Activated CD4-positive, alpha-beta memory T cell treated with anti-CD3 and anti-CD28 coated beads, Interleukin-2, amount 10 ng/mL, durations not matched to agents 7 days and 5 days (primary cell): ENCODE measurements around the gene DYNC1I1. TPM values are rescaled to one million over a fixed set of nuclear protein-coding genes. Genes with fewer than 3 reads are reported as not detected.
A peak's percentile ranks its signal among the peaks of the same experiment; 100 is the strongest.

Source experiments
- CTCF ChIA-PET: fragments of 350-600 bp; sonication (Branson Sonifier 250); formaldehyde crosslinking; loops from one replicate; lab custom pipeline; 2021; ENCODE audit warnings: antibody characterized with exemption, inconsistent platforms; lab: Charles Lee
- POLR2A ChIA-PET: fragments of 350-600 bp; sonication (Branson Sonifier 250); formaldehyde crosslinking; loops from one replicate; lab custom pipeline; 2021; ENCODE audit warnings: antibody characterized with exemption; lab: Charles Lee
- DNase-seq: peaks from one replicate; pipeline ENCODE4 v3.0.0-alpha.2; 2020
- H3K27ac Mint-ChIP-seq: one replicate; pipeline ENCODE4 v1.8.0; 2021; ENCODE audit warnings: mild to moderate bottlenecking, mixed read lengths
- H3K27me3 Mint-ChIP-seq: one replicate; pipeline ENCODE4 v1.8.0; 2021; ENCODE audit warnings: mixed read lengths
- H3K36me3 Mint-ChIP-seq: one replicate; pipeline ENCODE4 v1.8.0; 2021; ENCODE audit warnings: low read depth, mixed read lengths
- H3K4me1 Mint-ChIP-seq: one replicate; pipeline ENCODE4 v1.8.0; 2021; ENCODE audit warnings: mixed read lengths
- H3K4me3 Mint-ChIP-seq: one replicate; pipeline ENCODE4 v1.8.0; 2021; ENCODE audit warnings: mild to moderate bottlenecking, mixed read lengths
- H3K9me3 Mint-ChIP-seq: one replicate; pipeline ENCODE4 v1.8.0; 2021; ENCODE audit warnings: mixed read lengths
- total RNA-seq, 2 experiments: library from RNA; stranded (reverse); gene quantifications; one replicate each; pipeline ENCODE4 v1.2.3, GENCODE V29; 2021

Gene DYNC1I1
- total RNA-seq, 2 experiments from 2014 or later, result not detected

GRCh38 chr7:96045181-96045580 lies 272.8 kb downstream of the DYNC1I1 start:
- POLR2A ChIA-PET, result no interaction called here
- DNase-seq, result no peak

GRCh38 chr7:96045919-96046318 lies 273.6 kb downstream of the DYNC1I1 start:
- POLR2A ChIA-PET, result no interaction called here
- CTCF ChIA-PET, result no interaction called here

More at GRCh38 chr7:96045181-96045580, 272.8 kb downstream of the DYNC1I1 start:
- Mint-ChIP-seq H3K36me3 (no peaks in the 10 kb centered on the region), H3K27me3 (peaks cover 5% of the 10 kb centered on the region), H3K4me3 (no peak overlapping the region), H3K9me3 (no peaks in the 10 kb centered on the region), H3K27ac (no peak overlapping the region), H3K4me1 (no peaks in the 10 kb centered on the region)
- CTCF ChIA-PET, result no interaction called here

GRCh38 chr7:96052289-96052688 lies 279.9 kb downstream of the DYNC1I1 start:
- H3K27me3 Mint-ChIP-seq, result peaks cover 23% of the 10 kb centered on the region
- H3K36me3 Mint-ChIP-seq, result no peaks in the 10 kb centered on the region
- no peak overlapping the region for H3K4me3 Mint-ChIP-seq
- CTCF ChIA-PET, result no interaction called here
- H3K27ac Mint-ChIP-seq, result no peak overlapping the region
- DNase-seq, result no peak
- no peaks in the 10 kb centered on the region for H3K9me3 Mint-ChIP-seq
- POLR2A ChIA-PET, result no interaction called here
- no peaks in the 10 kb centered on the region for H3K4me1 Mint-ChIP-seq

More at GRCh38 chr7:96045919-96046318, 273.6 kb downstream of the DYNC1I1 start:
- H3K4me1 Mint-ChIP-seq, result no peaks in the 10 kb centered on the region
- H3K9me3 Mint-ChIP-seq, result no peaks in the 10 kb centered on the region
- no peaks in the 10 kb centered on the region for H3K36me3 Mint-ChIP-seq
- H3K27me3 Mint-ChIP-seq, result peaks cover 2% of the 10 kb centered on the region
- H3K4me3 Mint-ChIP-seq, result no peak overlapping the region
- DNase-seq, result no peak
- H3K27ac Mint-ChIP-seq, result no peak overlapping the region

DNA sequence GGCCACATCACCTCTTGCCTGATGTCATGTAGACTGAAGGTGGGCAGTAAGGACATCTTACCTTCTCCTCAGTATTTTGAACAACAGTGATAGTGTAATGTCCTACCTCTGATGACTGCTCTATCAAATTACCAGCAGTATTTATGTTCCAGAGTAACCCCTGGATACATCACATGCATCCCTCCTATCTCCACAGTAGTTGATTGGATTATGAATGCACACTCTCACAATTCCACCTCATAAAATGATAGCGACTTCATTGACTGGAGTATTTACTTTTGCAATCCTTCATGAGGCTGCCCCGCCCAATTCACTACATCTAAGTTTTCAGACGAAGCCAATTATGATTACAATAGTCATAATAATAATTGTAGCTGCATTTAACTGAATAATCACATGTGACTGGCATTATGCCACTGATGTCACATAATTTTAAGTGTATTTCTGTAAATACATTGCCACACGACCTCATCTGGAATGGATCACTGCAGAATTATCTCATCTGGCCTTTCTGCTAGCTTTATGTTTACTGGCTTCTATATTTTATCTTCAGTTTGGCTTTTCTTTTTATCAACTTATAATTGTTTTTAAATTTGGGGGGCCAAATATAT lies 280.6 kb downstream of the DYNC1I1 start:
- Mint-ChIP-seq H3K27ac (no peak overlapping the region), H3K9me3 (no peaks in the 10 kb centered on the region), H3K36me3 (no peaks in the 10 kb centered on the region), H3K4me1 (no peaks in the 10 kb centered on the region), H3K27me3 (peaks cover 26% of the 10 kb centered on the region), H3K4me3 (no peak overlapping the region)
- no peak for DNase-seq
- ChIA-PET POLR2A (no interaction called here), CTCF (no interaction called here)

DNA sequence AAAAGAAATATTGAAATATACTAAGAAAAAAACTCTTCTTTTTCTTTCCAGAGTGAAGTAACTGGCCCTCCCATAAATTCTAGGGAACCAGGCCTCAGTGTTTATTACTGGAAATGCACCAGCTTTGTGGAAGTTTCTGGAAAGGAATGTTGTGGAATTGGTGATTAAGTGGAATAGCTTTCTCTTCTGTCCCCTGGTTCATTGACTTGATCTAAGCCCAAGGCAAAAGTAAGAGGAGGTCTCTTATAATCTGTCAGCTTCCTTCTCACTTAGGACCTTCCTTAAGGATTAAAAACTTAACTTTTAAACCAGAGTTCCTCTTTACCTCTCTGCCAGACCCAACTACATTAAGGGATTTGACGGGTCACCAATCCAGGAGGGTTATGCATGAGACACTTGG lies 283.4 kb downstream of the DYNC1I1 start:
- H3K36me3 Mint-ChIP-seq, result no peaks in the 10 kb centered on the region
- H3K27me3 Mint-ChIP-seq, result peaks cover 26% of the 10 kb centered on the region
- ChIA-PET CTCF (no interaction called here), POLR2A (no interaction called here)
- no peak for DNase-seq
- H3K9me3 Mint-ChIP-seq, result no peaks in the 10 kb centered on the region
- no peak overlapping the region for H3K4me3 Mint-ChIP-seq
- no peak overlapping the region for H3K27ac Mint-ChIP-seq
- no peaks in the 10 kb centered on the region for H3K4me1 Mint-ChIP-seq

GRCh38 chr7:96059075-96059474 lies 286.7 kb downstream of the DYNC1I1 start:
- H3K36me3 Mint-ChIP-seq, result no peaks in the 10 kb centered on the region
- no peak overlapping the region for H3K4me3 Mint-ChIP-seq
- no peak overlapping the region for H3K27ac Mint-ChIP-seq
- no peaks in the 10 kb centered on the region for H3K9me3 Mint-ChIP-seq
- H3K4me1 Mint-ChIP-seq, result no peaks in the 10 kb centered on the region
- POLR2A ChIA-PET, result no interaction called here
- CTCF ChIA-PET, result no interaction called here
- H3K27me3 Mint-ChIP-seq, result peaks cover 17% of the 10 kb centered on the region
- no peak for DNase-seq

DNA sequence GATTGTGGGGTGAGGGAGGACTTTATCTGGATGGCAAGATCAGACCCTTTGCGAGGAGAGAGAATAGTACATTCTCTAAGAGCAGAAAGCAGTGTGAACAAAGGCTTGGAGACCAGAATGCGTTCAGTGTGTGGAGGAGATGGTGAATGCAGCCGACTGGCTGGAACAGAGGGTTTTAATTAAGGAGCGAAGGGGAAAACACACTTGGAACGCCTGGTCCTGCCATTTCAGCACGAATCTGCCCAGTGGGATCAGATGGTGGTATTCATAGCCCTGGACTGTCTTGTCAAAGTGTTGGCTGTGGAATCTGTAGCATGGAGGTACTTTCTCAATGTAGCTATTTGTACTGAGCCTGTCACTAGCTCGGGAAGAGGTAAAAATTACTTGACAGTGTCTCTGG lies 288.7 kb downstream of the DYNC1I1 start:
- Mint-ChIP-seq H3K9me3 (no peaks in the 10 kb centered on the region), H3K4me3 (no peak overlapping the region), H3K27me3 (peaks cover 8% of the 10 kb centered on the region), H3K36me3 (no peaks in the 10 kb centered on the region), H3K27ac (no peak overlapping the region), H3K4me1 (no peaks in the 10 kb centered on the region)
- CTCF ChIA-PET, result no interaction called here
- POLR2A ChIA-PET, result no interaction called here
- DNase-seq, result no peak

- H3K4me3 Mint-ChIP-seq, result no peak overlapping the region
- no peaks in the 10 kb centered on the region for H3K9me3 Mint-ChIP-seq
- no peaks in the 10 kb centered on the region for H3K36me3 Mint-ChIP-seq
- ChIA-PET POLR2A (no interaction called here), CTCF (no interaction called here)
- H3K27ac Mint-ChIP-seq, result no peak overlapping the region
- peaks cover 8% of the 10 kb centered on the region for H3K27me3 Mint-ChIP-seq
- no peak for DNase-seq
- H3K4me1 Mint-ChIP-seq, result no peaks in the 10 kb centered on the region
Observed at GRCh38 chr7:96061844-96062243, 289.5 kb downstream of the DYNC1I1 start.

GRCh38 chr7:96067321-96067720 lies 295.0 kb downstream of the DYNC1I1 start:
- H3K4me3 Mint-ChIP-seq, result no peak overlapping the region
- no peak overlapping the region for H3K27ac Mint-ChIP-seq
- H3K4me1 Mint-ChIP-seq, result no peaks in the 10 kb centered on the region
- peaks cover 17% of the 10 kb centered on the region for H3K27me3 Mint-ChIP-seq
- POLR2A ChIA-PET, result no interaction called here
- no peaks in the 10 kb centered on the region for H3K9me3 Mint-ChIP-seq
- DNase-seq, result no peak
- H3K36me3 Mint-ChIP-seq, result no peaks in the 10 kb centered on the region
- CTCF ChIA-PET, result no interaction called here

GRCh38 chr7:96069401-96069800 lies 297.0 kb downstream of the DYNC1I1 start:
- no peaks in the 10 kb centered on the region for H3K4me1 Mint-ChIP-seq
- ChIA-PET POLR2A (interaction anchor here (0.8 kb wide), 1 partner anchor 458 kb away, joined by 3 read pairs; no protein-coding TSS in a partner anchor), CTCF (no interaction called here)
- no peak for DNase-seq
- H3K27me3 Mint-ChIP-seq, result peaks cover 17% of the 10 kb centered on the region
- H3K27ac Mint-ChIP-seq, result no peak overlapping the region
- H3K9me3 Mint-ChIP-seq, result no peaks in the 10 kb centered on the region
- no peak overlapping the region for H3K4me3 Mint-ChIP-seq
- no peaks in the 10 kb centered on the region for H3K36me3 Mint-ChIP-seq

DNA sequence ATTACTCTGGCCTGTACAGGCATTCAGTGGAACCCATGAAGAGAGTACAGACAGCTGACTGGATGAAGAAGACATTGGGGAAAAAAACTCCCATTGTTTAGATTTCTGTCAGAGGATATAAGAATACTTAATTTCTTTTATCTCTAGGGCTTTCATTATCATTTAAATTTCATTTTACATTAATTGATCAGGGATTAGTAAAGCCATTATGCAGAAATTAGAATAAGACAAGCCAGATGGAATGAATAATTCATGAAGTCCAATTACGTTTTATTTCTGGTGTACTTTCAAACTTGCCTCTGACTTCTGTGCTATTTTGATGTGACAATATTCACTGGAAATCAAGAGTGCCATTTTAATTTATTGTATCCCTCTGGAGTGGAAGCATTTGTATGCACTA lies 302.5 kb downstream of the DYNC1I1 start:
- no peak for DNase-seq
- no peaks in the 10 kb centered on the region for H3K36me3 Mint-ChIP-seq
- H3K4me1 Mint-ChIP-seq, result peaks cover 11% of the 10 kb centered on the region
- H3K27me3 Mint-ChIP-seq, result peaks cover 41% of the 10 kb centered on the region
- POLR2A ChIA-PET, result interaction anchor here (1.2 kb wide), 1 partner anchor 945 kb away, joined by 3 read pairs; no protein-coding TSS in a partner anchor
- H3K27ac Mint-ChIP-seq, result no peak overlapping the region
- H3K9me3 Mint-ChIP-seq, result no peaks in the 10 kb centered on the region
- CTCF ChIA-PET, result interaction anchor here (0.7 to 1.5 kb wide), 5 partner anchors 159 to 989 kb away, joined by 3 to 5 read pairs (median 4); no protein-coding TSS in a partner anchor
- H3K4me3 Mint-ChIP-seq, result no peak overlapping the region

- H3K27me3 Mint-ChIP-seq, result peaks cover 43% of the 10 kb centered on the region
- POLR2A ChIA-PET, result interaction anchor here (1.2 kb wide), 1 partner anchor 944 kb away, joined by 3 read pairs; no protein-coding TSS in a partner anchor
- peak; percentile 42 for DNase-seq
- H3K27ac Mint-ChIP-seq, result no peak overlapping the region
- no peaks in the 10 kb centered on the region for H3K36me3 Mint-ChIP-seq
- CTCF ChIA-PET, result interaction anchor here (0.5 to 1.5 kb wide), 7 partner anchors 23 to 988 kb away, joined by 3 to 6 read pairs (median 4); no protein-coding TSS in a partner anchor
- peak overlapping the region; percentile 60 for H3K4me3 Mint-ChIP-seq
- peaks cover 11% of the 10 kb centered on the region for H3K4me1 Mint-ChIP-seq
- H3K9me3 Mint-ChIP-seq, result no peaks in the 10 kb centered on the region
Observed at GRCh38 chr7:96075510-96076349, 303.4 kb downstream of the DYNC1I1 start.

DNA sequence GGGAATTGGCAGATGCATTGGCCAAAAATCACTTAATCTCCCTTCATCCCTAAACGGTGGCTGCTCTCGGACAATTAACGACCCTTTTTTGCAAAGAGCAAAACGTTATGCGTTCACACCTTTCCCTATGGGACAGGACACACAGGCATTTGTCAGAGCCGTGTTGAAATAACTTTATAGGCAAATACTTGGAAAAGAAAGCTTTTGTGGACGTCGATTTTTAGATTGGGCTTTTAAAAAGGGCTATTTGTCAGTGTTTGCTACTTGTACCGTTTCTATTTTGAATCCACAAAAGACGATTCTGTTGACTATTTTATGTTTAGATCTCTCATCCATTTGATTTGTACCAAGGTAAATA lies 304.0 kb downstream of the DYNC1I1 start:
- CTCF ChIA-PET, result interaction anchor here (0.5 to 1.6 kb wide), 5 partner anchors 22 to 951 kb away, joined by 3 to 6 read pairs (median 4); no protein-coding TSS in a partner anchor
- peaks cover 11% of the 10 kb centered on the region for H3K4me1 Mint-ChIP-seq
- POLR2A ChIA-PET, result no interaction called here
- peak overlapping the region; percentile 30 for H3K4me3 Mint-ChIP-seq
- H3K36me3 Mint-ChIP-seq, result no peaks in the 10 kb centered on the region
- no peak for DNase-seq
- no peaks in the 10 kb centered on the region for H3K9me3 Mint-ChIP-seq
- H3K27ac Mint-ChIP-seq, result no peak overlapping the region
- H3K27me3 Mint-ChIP-seq, result peaks cover 43% of the 10 kb centered on the region
